Measurements from ENCODE around the gene TRAM1L1.

TRAM1L1 gene

GRCh38 chr4:117084866-117085701 lies at the start of gene TRAM1L1:
Gene TRAM1L1 (minus strand): TSS chr4:117085576. CDS start chr4:117085393, 183 bp downstream.
- TF ChIP-seq, protein P1, sequence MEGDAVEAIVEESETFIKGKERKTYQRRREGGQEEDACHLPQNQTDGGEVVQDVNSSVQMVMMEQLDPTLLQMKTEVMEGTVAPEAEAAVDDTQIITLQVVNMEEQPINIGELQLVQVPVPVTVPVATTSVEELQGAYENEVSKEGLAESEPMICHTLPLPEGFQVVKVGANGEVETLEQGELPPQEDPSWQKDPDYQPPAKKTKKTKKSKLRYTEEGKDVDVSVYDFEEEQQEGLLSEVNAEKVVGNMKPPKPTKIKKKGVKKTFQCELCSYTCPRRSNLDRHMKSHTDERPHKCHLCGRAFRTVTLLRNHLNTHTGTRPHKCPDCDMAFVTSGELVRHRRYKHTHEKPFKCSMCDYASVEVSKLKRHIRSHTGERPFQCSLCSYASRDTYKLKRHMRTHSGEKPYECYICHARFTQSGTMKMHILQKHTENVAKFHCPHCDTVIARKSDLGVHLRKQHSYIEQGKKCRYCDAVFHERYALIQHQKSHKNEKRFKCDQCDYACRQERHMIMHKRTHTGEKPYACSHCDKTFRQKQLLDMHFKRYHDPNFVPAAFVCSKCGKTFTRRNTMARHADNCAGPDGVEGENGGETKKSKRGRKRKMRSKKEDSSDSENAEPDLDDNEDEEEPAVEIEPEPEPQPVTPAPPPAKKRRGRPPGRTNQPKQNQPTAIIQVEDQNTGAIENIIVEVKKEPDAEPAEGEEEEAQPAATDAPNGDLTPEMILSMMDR (IDR thresholded peaks at IDR 0.05; ENCODE audit: insufficient read depth, low read depth, low read length, missing control alignments) = peak; percentile 15
- peak; percentile 43 for DNase-seq (ENCODE audit: low read depth)
- H3K4me3 ChIP-seq (ENCODE audit: low read length) = peak within 1 kb of the TSS; percentile 73

- TF ChIP-seq, protein P1 (IDR thresholded peaks at IDR 0.05; ENCODE audit: insufficient read depth, low read depth, low read length, missing control alignments) = peak; percentile 77
- peak; percentile 61 for DNase-seq (ENCODE audit: low read depth)
- H3K4me3 ChIP-seq (ENCODE audit: low read length) = no peak overlapping the region
Observed at GRCh38 chr4:117134386-117134785, 49.0 kb upstream of the TRAM1L1 start.

DNA sequence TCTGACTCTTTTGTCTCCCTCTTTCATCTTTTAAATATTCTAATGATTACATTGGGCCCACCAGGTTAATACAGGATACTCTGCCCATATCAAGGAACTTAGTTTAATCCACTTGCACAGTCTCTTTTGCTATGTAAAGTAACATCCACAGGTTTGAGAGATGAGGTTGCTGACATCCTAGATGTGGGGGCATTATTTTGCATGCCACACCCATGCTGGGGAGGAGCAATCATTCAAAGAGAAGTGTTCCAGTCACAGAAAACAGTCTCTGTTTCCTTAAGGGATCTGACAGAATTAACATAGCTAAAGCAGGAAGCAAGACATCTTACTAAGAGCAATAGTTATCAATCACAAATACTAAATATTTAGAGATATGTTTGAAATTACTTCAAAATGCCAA lies 11.5 kb upstream of the TRAM1L1 start:
- DNase-seq (ENCODE audit: low read depth) = no peak
- no peak overlapping the region for H3K4me3 ChIP-seq (ENCODE audit: low read length)
- TF ChIP-seq, protein P1 (IDR thresholded peaks at IDR 0.05; ENCODE audit: insufficient read depth, low read depth, low read length, missing control alignments) = no peak

DNA sequence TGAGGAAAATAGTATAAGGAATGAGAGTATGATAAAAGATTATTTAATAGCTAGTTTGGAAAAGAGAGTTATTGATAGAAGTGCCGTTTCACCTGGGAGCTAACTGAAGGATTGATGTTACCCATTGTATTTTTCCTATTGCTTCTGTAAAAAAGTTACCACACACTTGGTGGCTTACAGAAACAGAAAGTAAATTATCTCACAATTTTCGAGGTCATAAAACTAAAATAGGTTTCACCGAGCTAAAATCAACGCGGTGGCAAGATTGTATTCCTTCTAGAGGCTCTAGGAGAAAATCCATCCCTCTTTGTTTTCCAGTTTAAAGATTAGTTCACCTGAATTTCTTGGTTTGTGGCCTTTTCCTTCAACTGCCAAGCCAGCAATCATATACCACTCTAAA lies 11.1 kb upstream of the TRAM1L1 start:
- no peak for DNase-seq (ENCODE audit: low read depth)
- TF ChIP-seq, protein P1 (IDR thresholded peaks at IDR 0.05; ENCODE audit: insufficient read depth, low read depth, low read length, missing control alignments) = no peak
- H3K4me3 ChIP-seq (ENCODE audit: low read length) = no peak overlapping the region

- no peak for DNase-seq (ENCODE audit: low read depth)
- TF ChIP-seq, protein P1 (IDR thresholded peaks at IDR 0.05; ENCODE audit: insufficient read depth, low read depth, low read length, missing control alignments) = no peak
- no peak overlapping the region for H3K4me3 ChIP-seq (ENCODE audit: low read length)
Observed at GRCh38 chr4:117093571-117093970, 8.2 kb upstream of the TRAM1L1 start.

- no peak for DNase-seq (ENCODE audit: low read depth)
- TF ChIP-seq, protein P1 (IDR thresholded peaks at IDR 0.05; ENCODE audit: insufficient read depth, low read depth, low read length, missing control alignments) = no peak
- H3K4me3 ChIP-seq (ENCODE audit: low read length) = no peak overlapping the region
Observed at GRCh38 chr4:117077760-117078159, 7.6 kb downstream of the TRAM1L1 start.

DNA sequence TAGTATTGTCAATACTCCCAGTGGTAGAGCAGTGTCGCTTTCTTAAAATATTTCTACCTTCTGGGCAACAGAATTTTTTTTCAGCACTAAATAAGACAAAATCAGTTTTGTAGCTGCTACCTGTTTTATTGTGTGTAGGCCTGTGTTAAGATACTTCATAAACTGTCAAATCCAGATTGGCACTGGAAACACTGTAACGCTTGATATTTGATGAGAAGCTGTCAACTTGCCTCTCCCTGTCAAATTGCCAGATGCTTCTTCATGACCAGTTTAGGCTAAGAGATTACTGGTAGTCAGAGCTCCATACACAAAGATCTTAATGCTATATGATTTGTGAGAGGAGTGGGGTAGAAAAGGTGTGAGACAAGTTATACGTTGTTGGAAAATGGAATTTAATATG lies 17.3 kb downstream of the TRAM1L1 start:
- TF ChIP-seq, protein P1 (IDR thresholded peaks at IDR 0.05; ENCODE audit: insufficient read depth, low read depth, low read length, missing control alignments) = no peak
- DNase-seq (ENCODE audit: low read depth) = no peak

More for the DNA sequence above, 17.3 kb downstream of the TRAM1L1 start:
- H3K4me3 ChIP-seq (ENCODE audit: low read length) = no peak overlapping the region
